ENCODE data around the gene ELMOD1. TPM values are rescaled to one million over a fixed set of nuclear protein-coding genes. Genes with fewer than 3 reads are reported as not detected.

The ELMOD1 gene
- total and polyA plus RNA-seq, 2 experiments from 2014 or later = 1.2 to 1.6 TPM

DNA sequence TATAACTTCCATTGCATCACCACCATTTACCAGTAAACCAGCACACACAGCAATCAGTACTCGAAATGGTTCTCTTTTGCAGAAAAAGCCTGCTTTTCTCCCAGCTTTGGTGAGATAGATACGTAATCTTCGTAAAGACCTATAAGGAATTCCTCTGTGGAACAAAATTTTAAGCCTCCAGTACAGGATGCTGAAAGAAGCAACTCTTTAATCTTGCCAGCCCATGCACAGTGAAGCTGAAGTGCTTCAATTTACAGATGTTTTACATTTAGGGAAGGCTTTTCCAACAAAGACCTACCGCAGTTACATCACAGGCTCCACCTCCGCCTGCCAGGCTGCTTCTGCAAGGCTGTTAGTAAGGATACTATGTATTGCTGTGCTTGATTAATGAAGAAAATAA is 1.9 kb downstream of the ELMOD1 start:
- peak overlapping the region; percentile 88 for H3K4me3 Mint-ChIP-seq
- Histone ChIP-seq H3K9me2 (ENCODE audit: insufficient read depth) (no peaks in the 10 kb centered on the region), H3F3A (replicated peaks; ENCODE audit: low read depth) (no peaks in the 10 kb centered on the region; the same call in 1 of the 2 replicates), H2AFZ (no peak overlapping the region), H3K4me1 (ENCODE audit: insufficient read depth) (peaks cover 37% of the 10 kb centered on the region), H3K36me3 (ENCODE audit: insufficient read depth) (no peaks in the 10 kb centered on the region), H3K79me2 (replicated peaks; ENCODE audit: insufficient read depth) (no peaks in the 10 kb centered on the region), H3K27ac (ENCODE audit: low read depth) (no peak overlapping the region), H3K27me3 (ENCODE audit: insufficient read depth) (peaks cover 78% of the 10 kb centered on the region), H3K4me3 (peak overlapping the region; percentile 84), H3K4me2 (peak overlapping the region; percentile 99), H4K20me1 (replicated peaks; ENCODE audit: insufficient read depth) (no peaks in the 10 kb centered on the region)
- DNase-seq (ENCODE audit: low spot score) = peak; percentile 52
- TF ChIP-seq NANOG (IDR thresholded peaks at IDR 0.05; ENCODE audit: borderline replicate concordance) (no peak), EZH2 (IDR thresholded peaks at IDR 0.05; ENCODE audit: low read depth, unreplicated experiment) (peak; percentile 52)
- no peak for ATAC-seq
- H3K36me3 Mint-ChIP-seq (ENCODE audit: low read depth) = no peaks in the 10 kb centered on the region; the same call in 2 of the 3 replicates
- no peak overlapping the region for H3K27ac Mint-ChIP-seq
- H3K9me3 Mint-ChIP-seq = no peaks in the 10 kb centered on the region
- peaks cover 61% of the 10 kb centered on the region for H3K27me3 Mint-ChIP-seq (ENCODE audit: insufficient read depth, low read depth, poor library complexity)
- peaks cover 34% of the 10 kb centered on the region for H3K4me1 Mint-ChIP-seq

GRCh38 chr11:107593951-107594350 is 3.0 kb downstream of the ELMOD1 start:
- Histone ChIP-seq H3K79me2 (replicated peaks; ENCODE audit: insufficient read depth) (no peaks in the 10 kb centered on the region), H3K9me2 (ENCODE audit: insufficient read depth) (no peaks in the 10 kb centered on the region), H3K4me1 (ENCODE audit: insufficient read depth) (peaks cover 49% of the 10 kb centered on the region), H3K27ac (ENCODE audit: low read depth) (no peak overlapping the region), H3K4me2 (peak overlapping the region; percentile 99), H3K4me3 (peak overlapping the region; percentile 84), H3K27me3 (ENCODE audit: insufficient read depth) (peaks cover 66% of the 10 kb centered on the region), H4K20me1 (replicated peaks; ENCODE audit: insufficient read depth) (no peaks in the 10 kb centered on the region), H2AFZ (no peak overlapping the region), H3K36me3 (ENCODE audit: insufficient read depth) (no peaks in the 10 kb centered on the region), H3F3A (replicated peaks; ENCODE audit: low read depth) (no peaks in the 10 kb centered on the region; the same call in 1 of the 2 replicates)
- peak overlapping the region; percentile 49 for H3K4me3 Mint-ChIP-seq
- DNase-seq (ENCODE audit: low spot score) (peak; percentile 54), ATAC-seq (peak; percentile 4; the same call in 2 of the 3 replicates)
- peaks cover 45% of the 10 kb centered on the region for H3K4me1 Mint-ChIP-seq
- peaks cover 51% of the 10 kb centered on the region for H3K27me3 Mint-ChIP-seq (ENCODE audit: insufficient read depth, low read depth, poor library complexity)
- no peak for TF ChIP-seq EZH2phosphoT487 (IDR thresholded peaks at IDR 0.05; ENCODE audit: unreplicated experiment)
- TF ChIP-seq ZNF331 (CRISPR knock-in tag; IDR thresholded peaks at IDR 0.05; ENCODE audit: low read depth) = no peak
- TF ChIP-seq STAT1 (IDR thresholded peaks at IDR 0.05; ENCODE audit: unreplicated experiment) = no peak
- TF ChIP-seq, protein P1, sequence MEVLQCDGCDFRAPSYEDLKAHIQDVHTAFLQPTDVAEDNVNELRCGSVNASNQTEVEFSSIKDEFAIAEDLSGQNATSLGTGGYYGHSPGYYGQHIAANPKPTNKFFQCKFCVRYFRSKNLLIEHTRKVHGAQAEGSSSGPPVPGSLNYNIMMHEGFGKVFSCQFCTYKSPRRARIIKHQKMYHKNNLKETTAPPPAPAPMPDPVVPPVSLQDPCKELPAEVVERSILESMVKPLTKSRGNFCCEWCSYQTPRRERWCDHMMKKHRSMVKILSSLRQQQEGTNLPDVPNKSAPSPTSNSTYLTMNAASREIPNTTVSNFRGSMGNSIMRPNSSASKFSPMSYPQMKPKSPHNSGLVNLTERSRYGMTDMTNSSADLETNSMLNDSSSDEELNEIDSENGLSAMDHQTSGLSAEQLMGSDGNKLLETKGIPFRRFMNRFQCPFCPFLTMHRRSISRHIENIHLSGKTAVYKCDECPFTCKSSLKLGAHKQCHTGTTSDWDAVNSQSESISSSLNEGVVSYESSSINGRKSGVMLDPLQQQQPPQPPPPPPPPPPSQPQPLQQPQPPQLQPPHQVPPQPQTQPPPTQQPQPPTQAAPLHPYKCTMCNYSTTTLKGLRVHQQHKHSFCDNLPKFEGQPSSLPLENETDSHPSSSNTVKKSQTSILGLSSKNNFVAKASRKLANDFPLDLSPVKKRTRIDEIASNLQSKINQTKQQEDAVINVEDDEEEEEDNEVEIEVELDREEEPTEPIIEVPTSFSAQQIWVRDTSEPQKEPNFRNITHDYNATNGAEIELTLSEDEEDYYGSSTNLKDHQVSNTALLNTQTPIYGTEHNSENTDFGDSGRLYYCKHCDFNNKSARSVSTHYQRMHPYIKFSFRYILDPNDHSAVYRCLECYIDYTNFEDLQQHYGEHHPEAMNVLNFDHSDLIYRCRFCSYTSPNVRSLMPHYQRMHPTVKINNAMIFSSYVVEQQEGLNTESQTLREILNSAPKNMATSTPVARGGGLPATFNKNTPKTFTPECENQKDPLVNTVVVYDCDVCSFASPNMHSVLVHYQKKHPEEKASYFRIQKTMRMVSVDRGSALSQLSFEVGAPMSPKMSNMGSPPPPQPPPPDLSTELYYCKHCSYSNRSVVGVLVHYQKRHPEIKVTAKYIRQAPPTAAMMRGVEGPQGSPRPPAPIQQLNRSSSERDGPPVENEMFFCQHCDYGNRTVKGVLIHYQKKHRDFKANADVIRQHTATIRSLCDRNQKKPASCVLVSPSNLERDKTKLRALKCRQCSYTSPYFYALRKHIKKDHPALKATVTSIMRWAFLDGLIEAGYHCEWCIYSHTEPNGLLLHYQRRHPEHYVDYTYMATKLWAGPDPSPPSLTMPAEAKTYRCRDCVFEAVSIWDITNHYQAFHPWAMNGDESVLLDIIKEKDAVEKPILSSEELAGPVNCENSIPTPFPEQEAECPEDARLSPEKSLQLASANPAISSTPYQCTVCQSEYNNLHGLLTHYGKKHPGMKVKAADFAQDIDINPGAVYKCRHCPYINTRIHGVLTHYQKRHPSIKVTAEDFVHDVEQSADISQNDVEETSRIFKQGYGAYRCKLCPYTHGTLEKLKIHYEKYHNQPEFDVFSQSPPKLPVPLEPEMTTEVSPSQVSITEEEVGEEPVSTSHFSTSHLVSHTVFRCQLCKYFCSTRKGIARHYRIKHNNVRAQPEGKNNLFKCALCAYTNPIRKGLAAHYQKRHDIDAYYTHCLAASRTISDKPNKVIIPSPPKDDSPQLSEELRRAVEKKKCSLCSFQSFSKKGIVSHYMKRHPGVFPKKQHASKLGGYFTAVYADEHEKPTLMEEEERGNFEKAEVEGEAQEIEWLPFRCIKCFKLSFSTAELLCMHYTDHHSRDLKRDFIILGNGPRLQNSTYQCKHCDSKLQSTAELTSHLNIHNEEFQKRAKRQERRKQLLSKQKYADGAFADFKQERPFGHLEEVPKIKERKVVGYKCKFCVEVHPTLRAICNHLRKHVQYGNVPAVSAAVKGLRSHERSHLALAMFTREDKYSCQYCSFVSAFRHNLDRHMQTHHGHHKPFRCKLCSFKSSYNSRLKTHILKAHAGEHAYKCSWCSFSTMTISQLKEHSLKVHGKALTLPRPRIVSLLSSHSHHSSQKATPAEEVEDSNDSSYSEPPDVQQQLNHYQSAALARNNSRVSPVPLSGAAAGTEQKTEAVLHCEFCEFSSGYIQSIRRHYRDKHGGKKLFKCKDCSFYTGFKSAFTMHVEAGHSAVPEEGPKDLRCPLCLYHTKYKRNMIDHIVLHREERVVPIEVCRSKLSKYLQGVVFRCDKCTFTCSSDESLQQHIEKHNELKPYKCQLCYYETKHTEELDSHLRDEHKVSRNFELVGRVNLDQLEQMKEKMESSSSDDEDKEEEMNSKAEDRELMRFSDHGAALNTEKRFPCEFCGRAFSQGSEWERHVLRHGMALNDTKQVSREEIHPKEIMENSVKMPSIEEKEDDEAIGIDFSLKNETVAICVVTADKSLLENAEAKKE (CRISPR knock-in tag; IDR thresholded peaks at IDR 0.05) = no peak
- no peaks in the 10 kb centered on the region; the same call in 2 of the 3 replicates for H3K36me3 Mint-ChIP-seq (ENCODE audit: low read depth)
- no peak overlapping the region for H3K27ac Mint-ChIP-seq
- H3K9me3 Mint-ChIP-seq = no peaks in the 10 kb centered on the region

Measured in GM23338 (cell line).